ENCODE data around the gene MDFI. TPM values are rescaled to one million over a fixed set of nuclear protein-coding genes. Genes with fewer than 3 reads are reported as not detected.

The MDFI gene
- total RNA-seq, 1 experiment from 2014 or later, result not detected

GRCh38 chr6:41655176-41655575 is 16.9 kb downstream of the MDFI start:
- H3K27me3 ChIP-seq (replicated peaks; ENCODE audit: control insufficient read depth, insufficient read depth, low read length), result no peaks in the 10 kb centered on the region
- Mint-ChIP-seq H3K36me3 (ENCODE audit: insufficient read depth, unreplicated experiment) (no peaks in the 10 kb centered on the region), H3K27me3 (ENCODE audit: insufficient read depth, unreplicated experiment) (no peaks in the 10 kb centered on the region), H3K4me1 (ENCODE audit: low read depth, unreplicated experiment) (peaks cover 13% of the 10 kb centered on the region), H3K27ac (ENCODE audit: unreplicated experiment) (no peak overlapping the region), H3K4me3 (ENCODE audit: unreplicated experiment) (no peak overlapping the region), H3K9me3 (ENCODE audit: unreplicated experiment) (no peaks in the 10 kb centered on the region)
- no peaks in the 10 kb centered on the region for H3K9me3 ChIP-seq
- H3K4me1 ChIP-seq, result peaks cover 9% of the 10 kb centered on the region
- intact Hi-C loops (cut with micrococcal nuclease; ENCODE audit: unreplicated experiment), result no loop called here
- ChIA-PET CTCF (interaction anchor here (0.8 kb wide), 1 partner anchor 124 kb away, joined by 3 read pairs; the partner anchor contains the start of gene FRS3), POLR2A (no interaction called here)
- no peaks in the 10 kb centered on the region for H3K36me3 ChIP-seq (ENCODE audit: control insufficient read depth, insufficient read depth, low read length)
- H3K4me3 ChIP-seq (ENCODE audit: low read depth, low read length), result no peak overlapping the region
- BruUV-seq (replicated peaks), result no TSS peak
- no peak for TF ChIP-seq CTCF (IDR thresholded peaks at IDR 0.05; ENCODE audit: insufficient read depth in 1 of 2, low read depth in 1 of 2, low read length in 1 of 2, severe bottlenecking in 1 of 2, unreplicated experiment in 1 of 2)
- DNase-seq, result no peak

- Mint-ChIP-seq H3K4me1 (ENCODE audit: low read depth, unreplicated experiment) (peaks cover 13% of the 10 kb centered on the region), H3K36me3 (ENCODE audit: insufficient read depth, unreplicated experiment) (no peaks in the 10 kb centered on the region), H3K27ac (ENCODE audit: unreplicated experiment) (no peak overlapping the region), H3K4me3 (ENCODE audit: unreplicated experiment) (no peak overlapping the region), H3K27me3 (ENCODE audit: insufficient read depth, unreplicated experiment) (no peaks in the 10 kb centered on the region), H3K9me3 (ENCODE audit: unreplicated experiment) (no peaks in the 10 kb centered on the region)
- Histone ChIP-seq H3K4me1 (peaks cover 9% of the 10 kb centered on the region), H3K36me3 (ENCODE audit: control insufficient read depth, insufficient read depth, low read length) (no peaks in the 10 kb centered on the region), H3K27me3 (replicated peaks; ENCODE audit: control insufficient read depth, insufficient read depth, low read length) (no peaks in the 10 kb centered on the region), H3K4me3 (ENCODE audit: low read depth, low read length) (no peak overlapping the region), H3K9me3 (no peaks in the 10 kb centered on the region)
- no peak for DNase-seq
- CTCF ChIA-PET, result interaction anchor here (0.8 kb wide), 1 partner anchor 124 kb away, joined by 3 read pairs; the partner anchor contains the start of gene FRS3
- intact Hi-C loops (cut with micrococcal nuclease; ENCODE audit: unreplicated experiment), result no loop called here
- TF ChIP-seq CTCF (IDR thresholded peaks at IDR 0.05; ENCODE audit: insufficient read depth in 1 of 2, low read depth in 1 of 2, low read length in 1 of 2, severe bottlenecking in 1 of 2, unreplicated experiment in 1 of 2), result no peak
- no TSS peak for BruUV-seq (replicated peaks)
- POLR2A ChIA-PET, result no interaction called here
These were observed 17.4 kb downstream of the MDFI start for GRCh38 chr6:41655646-41656001.

GRCh38 chr6:41656002-41656691 is 17.9 kb downstream of the MDFI start:
- no peaks in the 10 kb centered on the region for H3K27me3 Mint-ChIP-seq (ENCODE audit: insufficient read depth, unreplicated experiment)
- DNase-seq, result no peak
- H3K27ac Mint-ChIP-seq (ENCODE audit: unreplicated experiment), result no peak overlapping the region
- H3K9me3 Mint-ChIP-seq (ENCODE audit: unreplicated experiment), result no peaks in the 10 kb centered on the region
- no TSS peak for BruUV-seq (replicated peaks)
- no peaks in the 10 kb centered on the region for H3K36me3 Mint-ChIP-seq (ENCODE audit: insufficient read depth, unreplicated experiment)
- Histone ChIP-seq H3K27me3 (replicated peaks; ENCODE audit: control insufficient read depth, insufficient read depth, low read length) (no peaks in the 10 kb centered on the region), H3K9me3 (no peaks in the 10 kb centered on the region), H3K36me3 (ENCODE audit: control insufficient read depth, insufficient read depth, low read length) (no peaks in the 10 kb centered on the region), H3K4me1 (peaks cover 9% of the 10 kb centered on the region), H3K4me3 (ENCODE audit: low read depth, low read length) (no peak overlapping the region)
- no peak overlapping the region for H3K4me3 Mint-ChIP-seq (ENCODE audit: unreplicated experiment)
- peaks cover 13% of the 10 kb centered on the region for H3K4me1 Mint-ChIP-seq (ENCODE audit: low read depth, unreplicated experiment)
- ChIA-PET POLR2A (no interaction called here), CTCF (interaction anchor here (0.8 kb wide), 1 partner anchor 123 kb away, joined by 3 read pairs; the partner anchor contains the start of gene FRS3)
- intact Hi-C loops (cut with micrococcal nuclease; ENCODE audit: unreplicated experiment), result no loop called here
- TF ChIP-seq CTCF (IDR thresholded peaks at IDR 0.05; ENCODE audit: insufficient read depth in 1 of 2, low read depth in 1 of 2, low read length in 1 of 2, severe bottlenecking in 1 of 2, unreplicated experiment in 1 of 2), result no peak
